Stimulated activated CD8-positive, alpha-beta memory T cell treated with anti-CD3 and anti-CD28 coated beads, Interleukin-7, amount 100 ng/mL, for 24 hours (primary cell): Measurements from ENCODE around the gene HOXC6.
A peak's percentile ranks its signal among the peaks of the same experiment; 100 is the strongest.

Experiments used
- DNase-seq: peaks from one replicate; pipeline ENCODE4 v3.0.0-alpha.2; 2020; ENCODE audit warnings: low read depth

HOXC6 gene

GRCh38 chr12:54016051-54016450 is 12.2 kb upstream of the HOXC6 start:
- no peak for DNase-seq

- DNase-seq, result no peak
Measured at GRCh38 chr12:54016478-54016964, 11.7 kb upstream of the HOXC6 start.

- no peak for DNase-seq
Measured at GRCh38 chr12:54017027-54017788, 11.0 kb upstream of the HOXC6 start.

GRCh38 chr12:54017878-54018467 is 10.3 kb upstream of the HOXC6 start:
- peak; percentile 49 for DNase-seq

- no peak for DNase-seq
Measured at GRCh38 chr12:54018468-54018984, 9.7 kb upstream of the HOXC6 start.

GRCh38 chr12:54019091-54019811 is 9.0 kb upstream of the HOXC6 start:
- no peak for DNase-seq

- DNase-seq, result no peak
Measured at GRCh38 chr12:54019924-54020590, 8.2 kb upstream of the HOXC6 start.

- DNase-seq, result no peak
Measured at GRCh38 chr12:54020591-54021405, 7.4 kb upstream of the HOXC6 start.

- DNase-seq, result no peak
Measured at GRCh38 chr12:54021432-54022013, 6.7 kb upstream of the HOXC6 start.

GRCh38 chr12:54022960-54023884 is 5.0 kb upstream of the HOXC6 start:
- DNase-seq, result no peak

- DNase-seq, result no peak
Measured at GRCh38 chr12:54024127-54024526, 4.1 kb upstream of the HOXC6 start.

- DNase-seq, result no peak
Measured at GRCh38 chr12:54024581-54025305, 3.5 kb upstream of the HOXC6 start.

- no peak for DNase-seq
Measured at GRCh38 chr12:54025499-54026405, 2.5 kb upstream of the HOXC6 start.

- DNase-seq, result no peak
Measured at GRCh38 chr12:54026640-54027441, 1.4 kb upstream of the HOXC6 start.

GRCh38 chr12:54027442-54027786 is 826 bp upstream of the HOXC6 start:
- no peak for DNase-seq

GRCh38 chr12:54029529-54030441 is 1.5 kb downstream of the HOXC6 start:
- DNase-seq, result no peak
